Esophagus (tissue), 2 donors: ENCODE data around the gene SPAG16. TPM values are rescaled to one million over a fixed set of nuclear protein-coding genes. Genes with fewer than 3 reads are reported as not detected.
"Not testable (repeated sequence)": the region's sequence is repeated elsewhere in the genome, so short reads cannot be mapped to it uniquely, and the experiment has no call there.

ENCODE experiments used
- H3K27ac ChIP-seq, 2 donors: one replicate each; pipeline ENCODE4 v1.5.1; 2013; ENCODE audit warnings: low read depth in 2 of 2, mild to moderate bottlenecking in 2 of 2, inconsistent platforms in 1 of 2, low read length in 1 of 2, moderate library complexity in 1 of 2
- H3K27me3 ChIP-seq, 2 donors: one replicate each; pipeline ENCODE4 v1.6.1; 2013; ENCODE audit warnings: low read length in 2 of 2, control low read depth in 1 of 2, mild to moderate bottlenecking in 1 of 2; ENCODE audit not compliant: insufficient read depth in 2 of 2, control insufficient read depth in 1 of 2
- H3K36me3 ChIP-seq, 2 donors: one replicate each; pipeline ENCODE4 v1.6.1; 2013; ENCODE audit warnings: low read length in 1 of 2; ENCODE audit not compliant: control insufficient read depth in 2 of 2, insufficient read depth in 2 of 2
- H3K4me1 ChIP-seq, 2 donors: one replicate each; pipeline ENCODE4 v1.6.1; 2013; ENCODE audit warnings: low read length in 1 of 2; ENCODE audit not compliant: control insufficient read depth in 2 of 2, insufficient read depth in 2 of 2
- H3K4me3 ChIP-seq, 2 donors: one replicate each; pipeline ENCODE4 v1.5.1; 2013; ENCODE audit warnings: low read length in 2 of 2, mild to moderate bottlenecking in 2 of 2, low read depth in 1 of 2, moderate library complexity in 1 of 2
- H3K9me3 ChIP-seq, 2 donors: one replicate each; pipeline ENCODE4 v1.6.1; 2013; ENCODE audit warnings: mild to moderate bottlenecking in 2 of 2, low read depth in 1 of 2, low read length in 1 of 2, moderate library complexity in 1 of 2; ENCODE audit not compliant: control insufficient read depth in 2 of 2, insufficient read depth in 1 of 2
- WGBS, 2 donors: extraction: QIAGEN DNeasy Blood & Tissue Kit; methylation state at CpG; one replicate each; pipeline ENCODE4 v1.1.7; 2013; 5-methylcytosine and 5-hydroxymethylcytosine counted together
- polyA plus RNA-seq, 2 donors: library from polyadenylated mRNA; stranded (reverse); fragments of 200-250 nt; gene quantifications; one replicate each; pipeline ENCODE4 v1.2.3, GENCODE V29; 2013
- donor health status: healthy with polysubstance abuse.
- donor health status: Bipolar disorder and iron deficiency.

The SPAG16 gene
- polyA plus RNA-seq, 2 donors: 20.4 to 21.2 TPM

GRCh38 chr2:213701365-213701764, 417.1 kb downstream of the SPAG16 start:
- not testable (repeated sequence) for H3K36me3 ChIP-seq, H3K4me3 ChIP-seq, H3K9me3 ChIP-seq, H3K27me3 ChIP-seq, H3K27ac ChIP-seq, H3K4me1 ChIP-seq
- 93% methylated on average over 18 of the region's 18 CpGs for WGBS, 2 donors

DNA sequence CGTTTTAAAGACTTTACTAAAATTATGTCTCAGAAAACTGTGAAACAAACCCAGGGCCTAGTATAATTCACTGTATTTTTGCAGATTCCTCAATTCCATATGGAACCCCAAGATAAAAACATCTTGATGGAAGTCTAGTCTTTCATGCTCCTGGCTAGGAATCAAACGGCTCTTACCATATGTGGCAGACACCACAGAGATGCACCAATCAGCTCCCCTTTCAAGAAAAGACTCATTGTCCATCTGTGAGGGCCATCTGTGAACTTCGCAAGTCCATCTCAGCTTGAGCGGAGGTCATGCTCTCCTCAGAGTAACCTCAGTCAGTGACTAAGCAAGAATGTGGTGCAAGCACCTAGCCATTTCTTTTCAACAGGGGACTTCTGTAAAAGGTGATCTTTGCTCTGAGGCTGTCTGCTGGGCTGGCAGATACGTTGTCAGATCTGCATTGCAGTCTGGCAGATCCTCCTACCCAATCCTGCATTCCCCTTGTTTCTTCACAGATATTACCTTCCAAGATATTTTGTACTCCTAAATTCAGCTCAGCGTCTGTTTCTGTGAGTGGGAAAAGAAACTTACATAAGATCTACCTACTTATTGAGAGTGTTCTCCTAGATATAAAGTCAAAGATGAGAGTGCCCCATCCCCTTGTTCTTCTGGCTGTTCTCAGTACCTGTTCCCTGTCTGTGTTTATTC, 419.3 kb downstream of the SPAG16 start:
- 85 to 87% methylated on average over 6 of the region's 6 CpGs for WGBS, 2 donors
- H3K36me3 ChIP-seq: no peaks in the 10 kb centered on the region
- H3K9me3 ChIP-seq: peaks cover 0 to 2% of the 10 kb centered on the region in 2 donors
- no peaks in the 10 kb centered on the region for H3K4me1 ChIP-seq
- no peaks in the 10 kb centered on the region for H3K27me3 ChIP-seq
- no peak overlapping the region for H3K4me3 ChIP-seq
- no peak overlapping the region for H3K27ac ChIP-seq

DNA sequence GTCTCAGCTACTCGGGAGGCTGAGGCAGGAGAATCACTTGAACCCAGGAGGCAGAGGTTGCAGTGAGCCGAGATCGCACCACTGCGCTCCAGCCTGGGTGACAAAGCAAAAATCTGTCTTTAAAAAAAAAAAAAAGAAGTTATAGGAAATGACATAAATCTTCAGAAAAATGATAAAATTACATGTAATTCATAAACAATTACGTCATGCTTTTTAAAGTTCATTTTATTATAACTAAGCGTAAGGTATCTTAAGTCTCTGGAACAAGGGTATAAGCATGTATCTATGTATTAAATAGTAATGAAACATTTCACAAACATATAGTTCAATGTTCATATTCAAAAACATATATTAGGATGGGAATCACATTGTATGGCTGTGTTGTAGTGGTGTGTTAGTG, 425.9 kb downstream of the SPAG16 start:
- Histone ChIP-seq H3K9me3 (no peaks in the 10 kb centered on the region), H3K27me3 (no peaks in the 10 kb centered on the region), H3K4me3 (no peak overlapping the region), H3K4me1 (no peaks in the 10 kb centered on the region), H3K27ac (no peak overlapping the region), H3K36me3 (no peaks in the 10 kb centered on the region)
- 87 to 91% methylated on average over 6 of the region's 6 CpGs for WGBS, 2 donors

DNA sequence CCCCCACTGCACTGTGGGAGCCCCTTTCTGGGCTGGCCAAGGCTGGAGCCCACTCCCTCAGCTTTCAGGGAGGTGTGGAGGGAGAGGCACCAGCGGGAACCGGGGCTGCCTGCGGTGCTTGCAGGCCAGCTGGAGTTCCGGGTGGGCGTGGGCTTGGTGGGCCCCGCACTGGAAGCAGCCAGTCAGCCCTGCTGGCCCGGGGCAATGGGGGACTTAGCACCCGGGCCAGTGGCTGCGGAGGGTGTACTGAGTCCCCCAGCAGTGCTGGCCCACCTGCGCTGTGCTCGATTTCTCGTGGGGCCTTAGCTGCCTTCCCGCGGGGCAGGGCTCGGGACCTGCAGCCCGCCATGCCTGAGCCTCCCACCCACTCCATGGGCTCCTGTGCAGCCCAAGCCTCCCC, 434.1 kb downstream of the SPAG16 start:
- H3K4me3 ChIP-seq, H3K27me3 ChIP-seq, H3K4me1 ChIP-seq, H3K36me3 ChIP-seq, H3K27ac ChIP-seq, H3K9me3 ChIP-seq: not testable (repeated sequence)
- WGBS, 2 donors: 97 to 98% methylated on average over 13 to 16 of the region's 16 CpGs

DNA sequence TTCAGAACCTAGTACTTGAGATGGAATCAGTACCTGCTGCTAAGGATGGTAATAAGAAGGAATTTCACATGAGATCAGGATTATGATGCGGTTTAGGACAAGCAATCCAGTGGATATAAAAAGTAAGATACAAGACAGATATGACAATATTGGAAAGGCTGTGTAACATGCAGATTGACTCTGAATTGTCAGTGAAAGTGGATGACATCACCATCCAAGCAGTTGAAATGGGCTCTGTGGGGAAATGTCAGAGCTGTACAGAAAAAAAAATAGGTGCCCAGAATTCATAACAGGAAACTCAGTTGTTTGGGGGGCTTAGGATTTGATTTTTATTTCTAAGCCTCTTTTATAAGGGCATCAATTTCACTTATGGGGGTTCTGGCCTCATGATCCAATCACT, 438.3 kb downstream of the SPAG16 start:
- WGBS, 2 donors: 94 to 95% methylated on average over 1 of the region's 1 CpG
- H3K36me3 ChIP-seq: no peaks in the 10 kb centered on the region
- no peaks in the 10 kb centered on the region for H3K9me3 ChIP-seq
- H3K4me1 ChIP-seq: no peaks in the 10 kb centered on the region
- no peak overlapping the region for H3K4me3 ChIP-seq
- H3K27me3 ChIP-seq: no peaks in the 10 kb centered on the region
- H3K27ac ChIP-seq: no peak overlapping the region

DNA sequence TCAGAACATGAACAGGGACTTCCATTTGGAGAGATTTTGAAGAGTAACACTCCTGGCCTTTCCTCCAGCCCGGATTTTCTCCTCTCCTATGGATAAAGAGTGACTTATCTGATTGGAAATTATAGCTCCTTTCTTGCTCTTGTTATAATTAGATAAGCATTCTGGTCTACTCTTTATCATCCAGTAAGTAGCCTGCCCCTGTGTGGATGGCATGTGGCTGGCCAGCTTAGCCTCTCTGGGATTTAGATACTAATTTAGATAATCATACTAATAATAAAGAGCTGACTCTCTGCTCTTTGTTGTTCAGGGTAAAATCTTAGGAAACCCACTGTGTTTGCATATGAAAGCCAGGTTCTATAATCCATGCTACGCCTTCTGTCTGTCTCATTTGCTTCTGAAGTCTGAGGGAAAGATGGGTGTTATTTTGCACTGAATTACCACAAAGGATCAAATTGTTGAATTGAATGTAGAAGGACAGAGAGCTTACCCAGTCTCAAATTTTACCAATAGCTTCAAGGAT, 438.8 kb downstream of the SPAG16 start:
- Histone ChIP-seq H3K4me1 (no peaks in the 10 kb centered on the region), H3K4me3 (no peak overlapping the region), H3K36me3 (no peaks in the 10 kb centered on the region), H3K27ac (no peak overlapping the region), H3K27me3 (no peaks in the 10 kb centered on the region), H3K9me3 (no peaks in the 10 kb centered on the region)
- 68 to 78% methylated on average over 2 of the region's 2 CpGs for WGBS, 2 donors

- H3K27me3 ChIP-seq: no peaks in the 10 kb centered on the region
- no peak overlapping the region for H3K4me3 ChIP-seq
- H3K4me1 ChIP-seq: no peaks in the 10 kb centered on the region
- H3K27ac ChIP-seq: no peak overlapping the region
- H3K36me3 ChIP-seq: no peaks in the 10 kb centered on the region
- WGBS, 2 donors: 16 to 31% methylated on average over 1 of the region's 1 CpG
- H3K9me3 ChIP-seq: no peaks in the 10 kb centered on the region
Measured at GRCh38 chr2:213723707-213724106, 439.4 kb downstream of the SPAG16 start.

DNA sequence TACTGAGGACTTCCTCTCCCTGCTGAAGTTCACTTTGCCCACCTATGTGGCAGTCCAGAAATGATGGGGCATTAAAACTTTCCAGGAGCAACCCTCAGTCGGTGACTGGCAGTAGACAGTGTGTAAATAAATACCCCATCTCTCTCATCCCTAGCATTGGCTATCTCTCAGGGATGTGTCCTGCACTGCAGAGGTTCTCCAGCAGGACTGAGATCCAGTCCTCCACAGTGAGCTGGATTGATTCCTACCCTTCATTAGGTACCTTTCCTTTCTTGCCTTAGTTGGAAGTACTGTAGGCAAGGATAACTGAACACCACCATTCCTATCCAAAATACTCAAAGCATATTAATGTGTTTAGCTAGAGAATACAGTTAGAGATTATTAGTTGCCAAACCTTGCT, 441.8 kb downstream of the SPAG16 start:
- no peak overlapping the region for H3K4me3 ChIP-seq
- WGBS, 2 donors: 92 to 93% methylated on average over 1 of the region's 1 CpG
- no peaks in the 10 kb centered on the region for H3K27me3 ChIP-seq
- no peaks in the 10 kb centered on the region for H3K9me3 ChIP-seq
- no peak overlapping the region for H3K27ac ChIP-seq
- H3K4me1 ChIP-seq: no peaks in the 10 kb centered on the region
- H3K36me3 ChIP-seq: no peaks in the 10 kb centered on the region

DNA sequence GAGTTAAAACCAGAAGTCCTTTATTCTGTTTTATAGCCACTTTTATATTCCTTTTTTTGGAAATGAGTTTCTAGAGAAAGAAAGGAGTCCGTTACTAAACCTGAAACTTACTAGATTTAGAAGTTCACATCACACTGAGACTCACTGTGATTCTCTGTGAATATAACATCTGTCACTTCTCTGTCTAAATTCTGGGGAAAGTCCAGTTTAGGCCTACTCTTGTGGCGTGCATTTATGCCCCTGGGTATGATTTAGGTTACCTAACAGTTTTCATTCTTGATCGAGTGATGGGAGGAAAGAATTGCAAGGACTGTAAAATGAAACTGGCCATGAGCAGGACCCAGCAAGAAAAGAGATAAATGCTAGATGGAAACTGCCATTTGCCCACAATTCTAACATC, 449.6 kb downstream of the SPAG16 start:
- Histone ChIP-seq H3K27me3 (no peaks in the 10 kb centered on the region), H3K36me3 (no peaks in the 10 kb centered on the region), H3K4me3 (no peak overlapping the region), H3K4me1 (no peaks in the 10 kb centered on the region), H3K27ac (no peak overlapping the region), H3K9me3 (no peaks in the 10 kb centered on the region)
- WGBS, 2 donors: 69 to 75% methylated on average over 3 of the region's 3 CpGs

- WGBS, 2 donors: 87 to 90% methylated on average over 3 of the region's 3 CpGs
- Histone ChIP-seq H3K27me3 (no peaks in the 10 kb centered on the region), H3K27ac (no peak overlapping the region), H3K4me3 (no peak overlapping the region), H3K4me1 (no peaks in the 10 kb centered on the region), H3K9me3 (no peaks in the 10 kb centered on the region), H3K36me3 (no peaks in the 10 kb centered on the region)
Measured at GRCh38 chr2:213740453-213740852, 456.2 kb downstream of the SPAG16 start.
